DOHH2 (cell line): Measurements from ENCODE around the gene DUOX1.

Source experiments
- CTCF ChIP-seq: fragments of 200-600 bp; sonication (generic); IDR thresholded peaks from one replicate; pipeline ENCODE4 v1.5.1; 2014; ENCODE audit warnings: antibody characterized with exemption, mild to moderate bottlenecking, low read depth, low read length; ENCODE audit not compliant: poor library complexity, severe bottlenecking
- EZH2phosphoT487 ChIP-seq: fragments of 200-600 bp; sonication (generic); IDR thresholded peaks from 2 replicates; pipeline ENCODE4 v1.6.1; 2017; ENCODE audit warnings: borderline replicate concordance, mild to moderate bottlenecking, antibody characterized with exemption, low read length, moderate library complexity, mixed read lengths

DNA sequence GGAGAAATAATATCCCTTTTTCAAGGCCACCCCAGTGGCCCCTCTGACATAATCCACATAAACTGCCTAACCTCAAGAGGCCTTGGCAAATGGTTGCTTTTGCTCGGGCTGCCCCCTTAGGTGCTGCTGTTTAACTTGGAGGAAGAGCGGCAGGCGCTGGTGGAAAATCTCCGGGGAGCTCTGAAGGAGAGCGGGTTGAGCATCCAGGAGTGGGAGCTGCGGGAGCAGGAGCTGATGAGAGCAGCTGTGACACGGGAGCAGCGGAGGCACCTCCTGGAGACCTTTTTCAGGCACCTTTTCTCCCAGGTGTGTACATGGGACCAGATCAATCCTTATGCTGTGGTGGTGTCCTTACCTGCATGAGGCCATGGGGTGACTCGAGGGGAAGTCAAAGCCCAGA lies 15.0 kb downstream of the DUOX1 start:
- TF ChIP-seq CTCF (no peak), EZH2phosphoT487 (no peak)
